Kasumi-1 (cell line): ENCODE results near the gene MTX2.

Source experiments
- DNase-seq, 2 experiments: peaks; one replicate each; lab custom pipeline; 2025; lab: John Stamatoyannopoulos, UW

Gene MTX2

DNA sequence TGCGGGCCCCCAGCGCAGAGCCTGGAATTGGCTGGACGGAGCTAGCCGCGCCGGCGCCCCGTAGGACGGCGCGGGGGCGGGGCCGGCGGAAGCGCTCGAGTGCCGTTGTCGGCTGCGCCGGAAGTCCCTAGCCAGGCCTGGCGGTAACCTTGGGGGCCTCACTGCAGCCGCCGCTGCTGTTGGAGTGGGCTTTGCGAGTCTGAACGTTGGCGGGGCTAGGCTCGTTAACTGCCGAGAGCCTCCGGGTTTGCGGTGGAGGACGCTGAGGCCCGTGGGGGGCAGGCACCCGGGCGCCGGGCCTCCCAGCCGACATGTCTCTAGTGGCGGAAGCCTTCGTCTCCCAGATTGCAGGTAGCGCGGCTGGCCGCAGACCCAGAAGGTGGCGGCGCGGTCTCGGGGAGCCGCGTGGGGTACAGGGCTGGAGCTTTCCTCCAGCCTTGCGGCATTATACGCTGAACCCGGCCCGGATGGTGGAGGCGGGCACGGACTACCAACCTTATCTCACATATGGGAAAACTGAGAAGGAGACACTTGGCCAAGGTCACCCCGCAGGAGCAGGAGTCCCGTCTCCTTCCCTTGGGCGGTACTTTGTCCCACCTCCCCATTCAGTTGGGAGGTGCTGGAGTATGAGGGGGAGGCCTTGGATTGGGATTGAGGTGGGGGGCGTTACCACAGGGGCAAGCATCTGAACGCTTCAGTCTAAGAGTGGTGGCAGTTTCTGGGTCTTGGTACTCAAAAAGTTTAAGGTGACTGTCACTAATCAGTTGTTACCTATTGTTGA is at the start of gene MTX2:
Gene MTX2 (plus strand): TSS at position 124 of the 781 bp plus-strand sequence. CDS start 188 bp downstream, at position 312.
- DNase-seq = peak; percentile 90

GRCh38 chr2:176227874-176228273 is 41.4 kb upstream of the MTX2 start:
- DNase-seq = no peak

GRCh38 chr2:176234156-176234555 is 35.1 kb upstream of the MTX2 start:
- no peak for DNase-seq

- no peak for DNase-seq
Observed at GRCh38 chr2:176234940-176235339, 34.3 kb upstream of the MTX2 start.

DNA sequence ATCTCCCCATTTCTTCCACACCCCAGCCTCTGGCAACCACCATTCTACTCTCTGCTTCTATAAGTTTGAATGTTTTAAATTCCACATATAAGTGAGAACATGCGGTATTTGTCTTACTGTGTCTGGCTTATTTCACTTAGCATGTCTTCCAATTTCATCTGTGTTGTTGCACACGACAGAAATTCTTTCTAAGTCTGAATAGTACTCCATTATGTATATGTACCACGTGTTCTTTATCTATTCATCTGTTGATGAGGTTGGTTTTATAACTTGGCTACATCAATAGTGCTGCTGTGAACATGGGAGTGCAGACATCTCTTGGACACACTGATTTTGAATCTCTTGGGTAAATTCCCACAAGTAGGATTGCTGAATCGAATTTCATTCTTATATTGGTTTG is 31.8 kb upstream of the MTX2 start:
- no peak for DNase-seq

DNA sequence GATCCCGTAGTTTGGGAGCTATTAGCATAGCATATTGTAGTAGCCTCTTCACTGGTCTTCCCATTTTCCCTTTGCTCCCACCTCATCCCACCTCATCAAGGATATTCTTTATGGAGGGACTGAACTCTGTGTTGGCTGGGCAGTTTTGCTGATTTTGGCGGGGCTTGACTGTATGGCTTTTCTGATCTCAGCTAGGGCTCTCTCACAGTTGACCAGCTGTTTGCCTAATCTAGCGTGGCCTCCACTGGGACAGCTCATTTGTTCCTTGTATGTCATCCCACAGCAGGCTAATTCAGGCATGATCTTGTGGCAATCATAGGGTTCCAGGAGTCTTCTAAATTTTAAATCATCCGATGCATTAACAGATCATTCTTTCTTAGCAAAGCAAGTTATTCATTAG is 30.2 kb upstream of the MTX2 start:
- DNase-seq = no peak

GRCh38 chr2:176240301-176240700 is 28.9 kb upstream of the MTX2 start:
- DNase-seq = no peak

DNA sequence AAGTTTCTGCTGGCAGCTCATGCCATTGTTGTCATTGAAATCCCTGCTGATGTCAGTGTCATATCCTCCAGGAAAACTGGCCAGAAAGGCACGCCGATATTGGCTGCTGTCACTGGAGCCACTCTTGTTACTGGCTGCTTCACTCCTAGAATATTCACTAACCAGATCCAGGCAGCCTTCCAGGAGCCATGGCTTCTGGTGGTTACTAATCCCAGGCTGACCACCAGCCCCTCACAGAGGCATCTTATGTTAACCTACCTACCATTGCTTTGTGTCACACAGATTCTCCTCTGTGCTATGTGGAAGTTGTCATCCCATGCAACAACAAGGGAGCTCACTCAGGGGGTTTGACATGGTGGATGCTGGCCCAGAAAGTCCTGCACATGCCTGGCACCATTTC is 27.0 kb upstream of the MTX2 start:
- DNase-seq = no peak

GRCh38 chr2:176246331-176246730 is 22.9 kb upstream of the MTX2 start:
- DNase-seq = no peak

DNA sequence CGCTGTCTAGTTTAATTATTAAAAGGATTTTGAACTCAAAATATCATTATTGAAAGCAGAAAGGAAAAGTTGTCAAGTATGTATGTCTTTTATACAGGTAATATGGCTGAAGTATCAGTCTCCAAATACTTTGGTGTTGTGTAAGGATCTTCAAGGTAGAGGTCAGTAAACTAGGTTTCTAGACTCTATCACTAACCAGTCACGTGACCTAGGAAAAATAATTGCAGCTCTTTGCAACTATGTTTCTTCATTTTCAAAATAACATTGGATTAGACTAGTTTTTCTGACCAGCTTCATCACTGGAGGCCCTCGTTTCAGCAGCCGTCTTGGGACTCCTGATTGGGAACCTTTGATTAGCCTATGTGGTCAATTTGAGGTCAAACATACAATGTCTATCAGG is 21.4 kb upstream of the MTX2 start:
- no peak for DNase-seq

GRCh38 chr2:176251928-176252327 is 17.3 kb upstream of the MTX2 start:
- no peak for DNase-seq

DNA sequence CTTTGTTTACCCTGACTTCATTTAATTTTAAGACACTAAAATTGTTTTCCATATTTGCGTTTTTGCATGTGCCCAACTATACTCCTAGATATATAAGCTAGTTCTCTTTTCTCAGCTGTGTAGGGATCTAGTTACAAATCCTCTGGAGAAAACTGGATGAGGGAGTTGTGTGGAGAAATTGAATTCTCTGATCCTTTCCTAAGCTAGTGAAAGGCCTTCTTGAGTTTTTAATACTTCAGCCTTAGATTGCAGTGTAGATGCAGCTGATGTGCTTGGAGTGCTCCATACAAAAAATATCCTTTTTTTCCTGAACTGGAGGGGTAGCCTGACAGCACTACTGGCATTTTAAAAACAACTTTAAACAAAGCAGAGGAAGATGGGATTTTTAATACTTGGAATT is 8.6 kb upstream of the MTX2 start:
- no peak for DNase-seq

- peak; percentile 20 to 32 for DNase-seq
Observed at GRCh38 chr2:176261136-176261535, 8.1 kb upstream of the MTX2 start.

DNA sequence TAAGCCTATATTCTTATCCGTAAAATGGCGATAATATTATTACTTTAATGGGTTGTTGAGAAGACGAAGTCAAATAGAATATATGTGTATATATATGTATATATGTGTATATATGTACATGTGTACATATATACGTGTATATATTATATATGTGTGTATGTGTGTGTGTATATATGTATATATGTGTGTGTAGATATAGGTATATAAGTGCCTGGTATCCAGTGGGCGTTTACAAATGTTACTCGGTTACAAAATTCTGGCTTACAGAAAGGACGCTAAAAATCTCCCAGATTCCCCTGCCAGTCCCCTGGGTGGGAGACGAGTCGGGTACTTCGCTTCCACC is 295 bp upstream of the MTX2 start:
- no peak for DNase-seq

- DNase-seq = no peak
Observed at GRCh38 chr2:176270100-176270750, 983 bp downstream of the MTX2 start.

GRCh38 chr2:176272870-176273459 is 3.7 kb downstream of the MTX2 start:
- no peak for DNase-seq

- DNase-seq = no peak
Observed at GRCh38 chr2:176278927-176279326, 9.7 kb downstream of the MTX2 start.

GRCh38 chr2:176280156-176280555 is 10.9 kb downstream of the MTX2 start:
- no peak for DNase-seq

DNA sequence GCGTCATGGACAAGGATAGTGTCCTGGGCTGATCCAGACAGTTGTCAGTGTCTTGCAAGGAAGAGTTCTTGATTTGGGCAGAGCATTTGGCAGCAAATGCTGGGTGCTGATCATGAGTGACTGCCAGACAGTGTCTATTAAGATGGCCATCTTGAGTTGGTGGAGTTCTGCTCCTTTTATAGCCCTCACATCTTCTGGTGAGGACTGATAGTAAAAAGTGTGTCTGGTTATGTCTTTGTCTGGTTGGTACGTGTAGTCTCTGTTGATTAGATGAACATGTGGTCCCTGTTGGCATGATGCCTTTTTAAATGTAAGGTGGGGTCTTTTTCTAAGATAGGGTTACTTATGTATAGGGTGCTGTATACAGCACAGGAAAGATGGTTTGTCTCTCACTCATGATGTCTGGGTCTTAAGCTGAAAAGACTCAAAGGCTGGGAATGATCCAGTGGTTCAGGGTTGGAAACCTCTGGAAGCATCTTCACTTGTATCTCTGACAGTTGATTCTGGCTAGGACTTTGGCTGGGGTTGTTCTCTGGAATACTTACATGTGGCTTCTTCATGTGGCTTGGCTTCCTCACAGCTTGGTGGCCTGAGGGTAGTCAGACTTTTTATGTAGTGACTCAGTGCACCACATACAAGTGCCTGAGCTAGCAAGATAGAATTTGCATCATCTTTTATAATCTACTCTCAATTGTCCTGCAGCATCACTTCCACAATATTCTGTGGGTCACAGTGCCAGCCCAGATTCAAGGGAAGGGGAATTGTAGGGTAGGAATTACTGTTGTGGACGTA is 11.8 kb downstream of the MTX2 start:
- DNase-seq = no peak

DNA sequence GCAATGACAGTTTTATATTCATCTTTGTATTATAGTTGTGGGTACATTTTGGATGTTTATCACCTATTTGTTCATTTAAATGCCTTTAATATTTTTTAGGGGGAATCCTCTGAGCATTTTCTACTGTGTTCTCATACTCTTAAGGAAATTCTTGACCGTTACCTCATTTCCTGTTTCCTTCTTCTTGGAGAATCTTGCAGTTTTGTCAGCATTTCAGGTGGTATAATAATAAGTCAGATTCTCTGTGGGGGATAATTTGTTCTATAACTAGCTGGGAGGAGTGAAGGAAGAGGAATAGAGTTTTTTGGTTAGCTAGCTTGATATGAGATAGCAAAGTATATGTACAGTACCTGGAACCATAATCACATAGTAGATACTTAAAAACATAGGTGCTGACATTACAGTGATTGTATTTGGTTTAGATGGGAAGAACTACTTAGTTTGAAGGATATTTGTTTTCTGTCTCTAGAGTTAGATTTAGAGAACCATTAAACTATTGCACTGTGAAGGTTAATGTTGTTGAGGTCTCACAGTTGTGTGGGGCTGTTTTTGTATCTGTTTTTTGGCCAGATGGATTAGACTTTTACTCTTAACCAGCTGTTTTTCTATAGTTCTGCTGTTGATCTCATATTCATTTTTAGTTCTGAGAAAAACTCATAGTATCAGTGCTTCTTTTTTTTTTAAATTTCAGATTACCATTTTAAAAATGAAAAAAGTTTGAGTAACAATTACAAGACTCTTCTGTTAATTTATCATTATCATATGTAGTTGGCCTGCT is 14.2 kb downstream of the MTX2 start:
- DNase-seq = no peak

DNA sequence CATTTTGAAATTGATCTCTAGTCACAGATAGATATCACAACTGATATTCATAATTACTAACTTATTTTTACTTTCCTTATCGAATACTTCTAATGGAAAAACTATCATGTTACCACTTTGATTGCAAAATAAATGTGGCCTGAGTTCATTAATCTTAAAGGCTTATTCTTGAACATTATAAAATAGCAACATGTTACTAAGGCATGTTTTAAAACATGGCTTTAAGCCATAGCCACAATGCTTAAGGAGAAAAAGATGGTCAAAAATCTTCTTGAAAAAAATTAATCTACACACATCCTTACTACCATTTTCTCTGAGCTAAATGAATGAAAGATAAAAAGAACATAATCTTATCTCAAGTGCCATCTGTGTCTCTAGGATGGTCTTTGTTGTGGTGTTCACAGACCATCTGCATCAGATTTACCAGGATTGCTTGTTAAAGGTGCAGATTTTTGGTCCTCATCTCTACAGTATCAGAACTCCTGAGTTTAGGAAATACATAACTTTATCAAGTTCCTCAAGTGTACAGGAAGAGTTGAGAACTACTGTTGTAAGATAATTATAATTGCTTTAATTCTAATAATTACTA is 15.3 kb downstream of the MTX2 start:
- DNase-seq = no peak
